ENCODE data around the gene RAB10.
"Not testable (repeated sequence)": the region's sequence is repeated elsewhere in the genome, so short reads cannot be mapped to it uniquely, and the experiment has no call there.

Gene RAB10

DNA sequence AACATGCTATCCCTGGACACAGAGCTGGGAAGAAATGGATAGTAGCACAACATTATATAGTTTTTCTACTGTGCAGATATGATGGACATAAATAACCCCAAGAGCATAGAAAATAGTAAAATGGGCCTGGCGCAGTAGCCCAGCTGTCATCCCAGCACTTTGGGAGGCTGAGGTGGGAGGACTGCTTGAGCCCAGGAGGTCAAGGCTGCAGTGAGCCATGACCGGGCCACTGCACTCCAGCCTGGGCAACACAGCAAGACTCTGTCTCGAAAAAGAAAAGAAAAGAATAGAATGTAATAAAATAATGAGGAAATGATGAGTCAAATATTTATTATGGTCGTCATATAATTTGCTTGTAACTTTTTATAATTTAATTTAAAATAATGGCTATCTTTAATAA lies 131.5 kb downstream of the RAB10 start:
- DNase-seq: no peak

GRCh38 chr2:26166541-26166940 lies 132.7 kb downstream of the RAB10 start:
- not testable (repeated sequence) for DNase-seq

- DNase-seq: no peak
Measured at GRCh38 chr2:26168785-26169184, 134.9 kb downstream of the RAB10 start.

GRCh38 chr2:26169226-26169625 lies 135.3 kb downstream of the RAB10 start:
- DNase-seq: peak; percentile 9

GRCh38 chr2:26169681-26170414 lies 136.0 kb downstream of the RAB10 start:
- DNase-seq: no peak

- DNase-seq: no peak
Measured at GRCh38 chr2:26170795-26171194, 136.9 kb downstream of the RAB10 start.

DNA sequence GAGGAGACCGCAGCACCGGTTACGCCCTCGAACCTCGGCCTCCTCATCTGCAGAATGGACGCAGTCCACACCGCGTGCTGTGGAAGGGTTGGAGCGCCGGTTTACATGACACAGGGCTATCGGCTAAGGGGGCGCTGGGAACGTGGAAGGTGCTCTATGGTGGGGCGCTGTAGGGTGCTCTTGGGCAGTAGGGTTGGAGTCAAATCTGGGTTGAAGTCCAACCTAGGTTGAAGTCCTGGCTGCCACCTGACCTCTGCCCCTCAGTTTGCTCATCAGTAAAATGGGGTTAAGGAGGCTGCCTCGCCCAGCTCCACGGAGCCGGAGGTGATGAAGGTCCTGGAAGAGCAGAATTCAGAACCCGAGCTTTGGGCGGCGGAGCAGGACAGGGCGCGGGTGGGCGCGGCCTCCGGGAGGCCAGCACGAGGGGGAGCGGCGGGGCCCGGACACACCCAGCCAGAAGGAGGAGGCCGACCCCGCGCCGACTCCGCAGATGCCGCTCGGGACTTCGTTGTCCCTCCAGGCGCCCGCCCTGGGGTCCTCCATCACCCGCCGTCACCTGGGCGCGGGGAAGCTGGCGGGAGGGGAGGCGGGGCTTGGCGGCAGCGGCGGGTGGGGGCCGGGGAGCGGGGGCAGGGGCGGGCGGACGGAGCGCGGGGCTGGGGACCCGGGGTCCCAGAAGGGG lies 138.4 kb downstream of the RAB10 start:
- DNase-seq: peak; percentile 62

DNA sequence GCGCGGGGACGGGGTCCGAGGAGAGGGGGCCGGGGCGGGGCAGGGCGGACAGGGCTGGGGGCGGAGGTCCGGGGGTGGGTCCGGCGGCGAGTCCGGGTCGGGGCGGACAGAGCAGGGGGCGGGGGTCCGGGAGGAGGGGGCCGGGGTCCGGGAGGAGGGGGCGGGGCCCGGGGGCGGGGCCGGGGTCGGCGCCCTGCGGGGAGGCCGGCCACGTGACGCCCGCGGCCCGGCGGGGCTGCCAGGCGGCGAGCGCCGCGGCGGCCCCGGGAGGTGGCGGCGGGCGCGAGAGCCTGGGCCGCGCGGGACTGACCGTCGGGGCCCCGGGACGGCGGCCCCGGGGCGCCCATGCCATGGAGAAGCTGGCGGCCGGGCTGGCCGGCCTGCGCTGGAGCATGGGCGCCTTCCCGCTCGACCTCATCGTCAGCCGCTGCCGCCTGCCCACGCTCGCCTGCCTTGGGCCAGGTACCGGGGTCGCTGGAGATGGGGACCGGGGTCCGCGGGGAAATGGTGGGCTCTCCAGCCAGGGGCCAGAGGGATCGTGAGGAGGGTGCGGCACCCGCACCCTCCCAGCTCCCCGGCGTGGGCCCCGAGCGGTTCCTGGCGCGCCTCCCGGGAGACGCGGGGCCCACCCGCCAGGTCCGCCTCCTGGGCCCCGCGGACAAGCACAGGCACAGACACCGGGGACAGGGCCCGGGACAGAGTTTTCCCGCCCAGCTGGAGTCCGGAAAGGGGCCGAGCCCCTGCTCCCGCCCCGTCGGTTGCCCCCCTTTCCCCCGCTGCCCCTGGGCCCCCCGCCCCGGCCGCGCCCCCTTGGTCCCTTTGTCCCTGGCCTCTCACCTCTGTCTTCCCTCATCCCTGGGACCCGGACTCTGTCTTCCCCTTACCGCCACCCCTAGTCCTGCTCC lies 139.2 kb downstream of the RAB10 start, which contains the start of gene GAREM2:
Gene GAREM2 (plus strand): TSS at position 218 of the 905 bp plus-strand sequence. CDS start 133 bp downstream, at position 351.
- DNase-seq: peak; percentile 46

DNA sequence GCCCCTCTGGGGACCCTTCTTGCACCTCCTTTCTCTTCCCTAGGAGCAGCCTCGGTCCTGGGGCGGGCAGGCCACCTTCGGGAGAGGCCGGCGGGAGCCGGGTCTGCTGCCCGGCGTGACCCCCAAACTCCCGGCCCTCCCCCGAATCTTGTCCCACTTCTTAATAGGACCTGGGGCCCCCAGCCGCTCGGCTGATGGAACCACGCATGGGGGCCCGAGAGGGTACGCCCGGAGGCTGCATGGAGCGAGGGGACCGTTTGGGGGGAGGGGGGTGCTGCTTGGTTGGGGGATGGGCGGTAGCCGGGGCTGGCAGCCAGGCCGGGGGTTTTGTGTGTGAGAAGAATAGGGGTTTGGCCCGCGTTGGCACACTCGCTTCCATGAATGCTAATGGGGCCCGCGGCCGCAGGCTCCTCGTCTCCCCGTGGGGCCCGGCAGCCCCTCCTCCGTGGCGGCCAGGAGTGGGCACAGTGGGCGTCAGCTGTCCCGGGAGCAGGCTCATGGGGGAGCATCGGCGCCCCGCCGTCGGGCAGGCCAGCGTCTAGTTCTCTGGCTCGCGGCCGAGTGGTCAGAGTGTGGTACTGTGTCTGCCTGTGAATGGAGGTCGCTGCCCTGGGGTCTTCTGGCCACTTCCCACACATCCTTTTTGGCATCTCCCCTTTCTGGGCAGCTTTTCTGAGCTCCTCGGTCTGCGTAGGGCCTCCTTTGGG lies 140.0 kb downstream of the RAB10 start:
- DNase-seq: peak; percentile 64

DNA sequence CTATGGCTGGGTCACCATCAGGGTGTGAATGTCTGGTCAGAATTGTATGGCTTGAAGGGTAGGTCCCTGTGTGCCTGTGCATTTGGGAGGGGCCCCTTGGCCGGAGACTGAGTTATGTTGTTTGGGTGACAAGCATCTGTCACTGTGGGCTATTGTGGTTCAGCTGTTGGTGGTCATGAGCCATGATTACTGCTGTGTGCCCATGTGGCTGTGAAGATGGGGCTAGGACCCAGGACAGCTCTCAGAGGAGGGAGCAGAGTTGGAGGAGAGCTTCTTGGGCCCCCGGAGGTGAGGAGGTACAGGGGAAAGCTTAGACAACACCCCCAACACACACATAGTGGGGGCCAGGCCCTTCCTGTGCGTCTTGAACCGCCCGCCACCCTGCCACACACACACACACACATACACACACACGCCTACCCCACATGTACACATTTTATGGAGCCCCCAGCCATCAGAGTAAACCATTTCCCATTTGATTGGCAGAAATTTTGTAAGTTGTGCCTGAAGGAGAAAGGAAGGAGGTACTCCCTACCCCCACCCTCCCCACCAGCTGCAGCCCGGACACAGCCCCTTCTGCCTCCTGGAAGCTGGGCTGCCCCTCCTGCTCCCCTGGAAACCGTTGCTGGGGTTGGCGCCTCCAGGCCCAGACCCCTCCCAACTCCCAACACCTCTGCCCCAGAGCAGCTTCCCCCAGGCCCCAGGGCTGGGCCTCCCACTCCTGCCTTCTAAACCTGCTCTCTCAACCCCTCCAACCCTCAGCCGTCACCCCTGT lies 141.0 kb downstream of the RAB10 start:
- DNase-seq: peak; percentile 47

DNA sequence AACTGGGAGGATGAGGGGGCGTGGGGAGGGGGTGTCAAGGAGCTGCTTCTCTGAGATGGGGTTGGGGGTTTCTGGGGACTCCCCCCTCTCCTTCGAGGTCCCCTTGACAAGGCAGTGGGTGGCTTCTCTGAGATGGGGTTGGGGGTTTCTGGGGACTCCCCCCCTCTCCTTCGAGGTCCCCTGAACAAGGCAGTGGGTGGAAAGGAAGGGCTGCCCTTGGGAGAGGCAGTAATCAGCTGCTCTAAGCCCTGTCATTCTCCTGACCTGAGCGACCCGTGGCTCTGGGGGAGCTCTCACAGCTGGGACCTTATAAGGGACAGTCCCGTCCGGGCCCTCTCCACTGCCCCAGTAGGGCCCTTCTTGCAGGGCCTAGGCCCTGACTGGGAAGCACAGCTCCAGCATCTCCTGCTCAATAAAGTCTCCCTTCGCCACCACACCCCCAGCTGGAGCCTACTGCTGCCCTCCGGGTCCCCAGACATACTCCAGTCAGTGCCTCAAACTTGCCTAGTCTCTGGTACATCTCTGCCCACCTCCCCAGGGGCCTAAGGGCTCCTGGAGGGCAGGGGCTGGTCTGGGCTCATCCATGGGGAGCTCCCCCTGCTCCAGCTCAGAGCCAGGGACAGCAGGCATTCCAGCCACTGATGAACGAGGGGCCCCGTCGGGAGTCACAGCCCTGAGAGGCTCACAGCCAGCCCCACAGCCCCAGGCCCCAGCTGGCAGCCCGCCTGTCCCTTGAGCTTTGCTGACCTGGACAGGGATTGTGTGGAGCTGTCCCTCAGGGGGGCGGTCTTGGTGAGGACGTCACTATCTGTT lies 141.8 kb downstream of the RAB10 start:
- DNase-seq: peak; percentile 68

- DNase-seq: no peak
Measured at GRCh38 chr2:26176279-26176615, 142.4 kb downstream of the RAB10 start.

GRCh38 chr2:26177122-26177521 lies 143.2 kb downstream of the RAB10 start:
- DNase-seq: no peak

DNA sequence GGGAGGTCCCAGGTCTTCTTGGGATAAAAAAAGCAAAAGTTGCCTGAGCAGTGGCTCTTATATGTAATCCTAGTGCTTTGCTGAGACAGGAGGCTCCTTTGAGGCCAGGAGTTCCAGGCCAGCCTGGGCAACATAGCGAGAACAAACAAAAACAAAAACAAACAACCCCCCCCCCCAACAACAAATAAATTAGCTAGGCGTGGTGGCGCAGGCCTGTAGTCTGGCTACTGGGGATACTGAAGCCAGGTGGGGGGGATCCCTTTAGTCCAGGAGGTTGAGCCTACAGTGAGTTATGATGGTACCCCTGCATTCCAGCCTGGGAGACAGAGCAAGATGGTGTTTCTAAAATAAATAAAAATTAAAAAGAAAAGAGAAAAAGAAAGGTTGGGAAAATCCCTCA lies 144.4 kb downstream of the RAB10 start:
- DNase-seq: no peak

- peak; percentile 75 for DNase-seq
Measured at GRCh38 chr2:26178746-26179436, 145.0 kb downstream of the RAB10 start.

DNA sequence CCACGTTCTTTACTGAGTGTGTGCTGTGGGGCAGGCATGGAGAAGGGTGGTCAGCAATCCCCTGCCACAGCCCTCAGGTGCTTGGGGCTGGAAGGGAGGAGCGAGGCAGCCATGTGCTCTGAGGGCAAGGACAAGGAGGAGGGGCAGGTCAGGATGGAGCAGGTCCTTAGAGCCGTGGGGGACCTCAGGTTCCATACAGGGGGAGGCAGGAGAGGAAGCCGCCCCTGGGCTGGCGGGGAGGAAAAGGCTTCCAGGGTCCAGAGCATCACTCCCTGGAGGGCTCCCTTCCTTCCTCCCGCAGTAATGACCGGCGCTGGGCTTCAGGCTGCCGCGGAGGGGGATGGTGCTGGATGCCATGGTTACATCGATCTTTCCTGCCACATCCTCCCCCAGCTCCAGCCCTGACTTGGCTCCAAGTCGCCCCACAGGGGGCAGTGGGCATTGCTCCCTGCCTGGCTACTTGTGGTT lies 145.6 kb downstream of the RAB10 start:
- DNase-seq: peak; percentile 77

DNA sequence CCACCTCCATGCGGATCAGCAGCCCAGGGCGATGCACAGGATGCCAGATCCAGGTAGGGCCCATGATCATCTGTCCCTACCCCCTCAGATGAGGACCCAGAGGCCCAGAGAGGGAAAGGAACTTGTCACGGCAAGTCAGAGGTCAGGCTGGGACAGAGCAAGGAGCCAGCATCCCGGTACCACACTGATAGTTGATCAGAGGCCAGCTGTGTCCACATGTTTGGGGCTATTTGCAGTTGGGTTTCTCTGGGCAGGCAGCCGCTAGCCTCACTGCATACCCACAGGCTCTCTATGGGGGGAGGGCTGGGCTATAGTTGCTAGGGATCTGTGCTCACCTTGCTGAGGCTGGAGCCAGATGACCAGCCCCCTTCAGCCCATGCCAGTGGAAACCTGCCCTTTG lies 148.6 kb downstream of the RAB10 start:
- no peak for DNase-seq

GRCh38 chr2:26182887-26183630 lies 149.2 kb downstream of the RAB10 start:
- no peak for DNase-seq

GRCh38 chr2:26184121-26184520 lies 150.2 kb downstream of the RAB10 start:
- no peak for DNase-seq

All from retina (tissue), 1 donor.